Kidney glomerular epithelial cell (primary cell): ENCODE results near the gene TMCC2.
A peak's percentile ranks its signal among the peaks of the same experiment; 100 is the strongest.

ENCODE experiments used
- DNase-seq: peaks from one replicate; lab custom pipeline; 2025; lab: John Stamatoyannopoulos, UW

The TMCC2 gene

DNA sequence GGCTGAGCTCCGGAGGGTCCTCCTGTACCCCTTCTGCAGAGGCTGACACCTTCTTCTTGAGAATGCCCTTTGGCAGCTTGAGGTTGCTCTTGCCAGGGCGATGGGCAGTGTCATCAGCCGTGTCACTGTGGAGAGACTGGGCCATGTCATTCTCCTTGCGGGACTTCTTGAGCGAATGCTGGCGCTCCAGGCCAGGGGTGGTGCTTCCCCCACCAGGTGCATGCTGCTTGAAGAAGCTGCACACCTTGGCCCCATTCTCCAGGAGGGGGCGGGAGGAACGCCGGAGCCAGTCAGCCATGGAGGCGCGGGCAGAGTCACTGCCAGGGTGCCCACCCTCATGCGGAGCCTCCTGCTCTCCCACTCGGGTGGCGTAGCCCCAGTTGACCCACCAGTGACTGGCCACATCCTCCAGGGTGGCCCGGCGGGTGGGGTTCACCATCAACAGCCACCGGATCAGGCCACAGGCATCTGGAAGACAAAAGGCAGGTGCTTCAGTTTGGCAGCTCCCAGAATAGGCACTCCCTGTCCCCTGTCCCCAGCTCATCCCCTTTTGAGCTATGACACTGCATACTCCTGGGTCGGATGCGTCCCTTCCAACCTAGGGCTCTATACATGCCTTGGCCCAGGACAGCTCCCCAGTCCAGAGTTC, 76.4 kb downstream of the TMCC2 start:
- DNase-seq = no peak

DNA sequence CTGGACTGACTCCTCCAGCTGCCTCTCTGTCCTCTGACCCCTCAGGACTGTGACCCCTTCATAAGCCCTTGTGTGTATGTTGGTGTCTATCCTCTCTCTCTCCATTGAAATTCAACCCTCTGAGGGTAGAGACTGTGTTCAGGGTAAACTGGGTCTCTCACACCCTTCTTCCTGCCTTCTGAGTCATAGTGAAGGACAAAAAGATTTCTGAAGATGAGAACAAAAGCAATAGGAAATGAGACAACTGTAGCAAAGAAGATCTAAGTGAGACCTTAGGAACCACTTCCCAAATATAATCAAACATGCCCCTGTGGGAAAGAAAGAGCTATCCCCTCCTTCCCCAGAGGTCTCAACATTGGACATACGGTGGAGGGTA, 76.9 kb downstream of the TMCC2 start:
- DNase-seq = no peak

DNA sequence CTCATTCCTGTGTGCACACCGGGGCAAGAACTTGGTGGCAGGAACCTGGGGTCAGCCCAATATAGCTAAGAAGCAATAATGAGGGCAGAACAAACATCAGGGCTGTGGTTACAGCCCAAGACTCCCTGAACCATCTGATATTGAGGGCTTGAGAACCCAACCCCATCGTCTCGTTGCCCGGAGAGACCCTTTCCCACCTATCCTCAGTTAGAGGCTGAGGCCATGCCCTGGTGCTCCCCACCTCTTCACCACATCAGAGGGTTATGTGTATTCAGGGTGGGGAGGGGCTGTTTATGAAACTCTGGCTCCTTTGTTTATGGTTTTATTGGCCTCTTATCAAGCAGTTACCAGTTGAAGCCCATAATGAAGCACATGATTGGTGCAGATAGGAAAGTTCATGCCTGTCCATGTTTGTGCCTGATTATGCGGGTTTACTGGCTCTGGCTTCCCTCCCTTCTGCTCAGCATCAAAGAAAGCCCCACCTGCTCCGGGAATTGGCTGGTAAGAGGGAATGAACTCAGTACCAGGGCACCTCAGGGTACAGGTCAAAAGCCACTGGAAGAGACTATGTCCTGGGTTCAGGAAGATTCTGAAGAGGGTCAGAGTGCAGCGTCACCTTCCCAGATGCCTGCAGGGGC, 79.3 kb downstream of the TMCC2 start:
- no peak for DNase-seq

DNA sequence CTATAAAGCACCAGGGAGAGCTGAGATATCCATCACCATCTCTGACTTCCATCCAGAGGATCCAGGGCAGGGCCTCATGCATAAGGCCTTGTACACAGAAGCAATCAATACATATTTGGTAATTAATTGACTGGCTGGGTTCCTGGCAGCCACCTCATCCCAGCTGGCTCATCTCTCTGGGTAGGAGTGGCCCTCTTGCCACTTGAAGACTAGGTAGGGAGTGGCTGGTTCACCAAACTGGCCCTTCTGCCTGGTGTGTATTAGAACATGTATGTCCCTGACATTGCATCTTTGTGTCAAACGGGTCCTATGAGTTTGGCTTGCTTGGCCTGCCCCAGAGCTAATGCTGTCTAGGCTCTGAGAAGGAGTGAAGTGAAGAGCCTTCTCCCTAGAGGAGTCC, 82.0 kb downstream of the TMCC2 start:
- no peak for DNase-seq

DNA sequence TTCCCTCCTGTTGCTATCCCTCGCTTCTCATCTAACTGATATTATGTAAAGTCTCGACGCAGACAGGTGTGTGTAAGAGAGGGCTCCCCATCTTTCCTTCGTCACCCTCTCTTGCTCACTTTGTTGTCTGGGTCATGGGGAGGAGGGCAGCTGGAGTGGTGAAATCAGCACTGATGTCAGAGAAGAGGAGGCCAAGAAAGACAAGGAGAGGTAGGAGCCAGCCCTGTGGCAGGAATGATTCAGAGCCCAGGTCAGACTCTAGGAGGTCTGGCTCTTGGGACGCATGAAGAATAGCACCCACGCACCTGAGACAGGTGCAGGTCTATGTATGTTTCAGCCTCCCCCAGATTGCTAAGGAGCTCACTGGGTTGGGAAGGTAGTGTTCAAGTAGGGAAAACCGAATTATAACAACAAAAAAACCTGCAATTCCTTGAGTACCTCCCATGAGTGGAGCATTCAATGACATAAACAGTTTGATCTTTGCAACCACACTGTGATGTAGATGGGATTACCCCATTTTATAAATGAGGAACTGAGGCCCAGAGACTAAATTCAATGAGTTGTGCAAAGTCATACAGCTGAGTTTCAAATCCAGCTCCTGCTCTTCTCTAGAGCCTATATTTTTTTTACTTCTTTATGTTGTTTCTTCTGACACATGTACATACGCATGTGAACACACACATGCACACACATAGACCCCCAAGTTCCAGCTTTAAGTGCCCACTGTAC, 83.4 kb downstream of the TMCC2 start:
- DNase-seq = no peak

DNA sequence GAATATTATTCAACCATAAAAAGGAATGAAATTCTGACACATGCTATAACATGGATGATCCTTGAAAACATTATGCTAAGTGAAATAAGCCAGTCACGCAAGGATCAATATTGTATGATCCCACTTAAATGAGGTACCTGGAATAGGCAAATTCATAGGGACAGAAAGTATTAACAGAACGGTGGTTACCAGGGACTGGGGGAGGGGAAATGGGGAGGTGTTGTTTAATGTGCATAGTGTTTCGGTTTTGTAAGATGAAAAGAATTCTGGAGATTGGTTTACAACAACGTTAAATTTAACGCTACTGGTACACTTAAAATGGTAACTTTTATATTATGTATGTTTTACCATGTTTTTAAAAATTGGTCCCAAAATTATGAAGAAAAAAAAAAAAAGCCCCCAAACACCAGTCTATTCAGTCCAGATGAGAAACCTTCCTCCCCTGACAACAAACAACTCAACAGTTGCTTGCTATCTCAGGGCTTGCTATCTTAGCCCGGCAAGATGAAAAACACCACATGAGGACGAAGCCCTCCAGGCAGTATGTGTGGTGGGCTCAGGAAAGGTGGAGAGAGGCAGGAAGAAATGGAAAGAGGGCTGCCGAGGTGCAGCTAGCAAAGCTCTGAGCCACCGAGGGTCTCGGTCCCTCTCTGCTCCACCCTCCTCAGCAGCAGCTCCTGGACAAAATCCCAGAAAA, 85.3 kb downstream of the TMCC2 start:
- no peak for DNase-seq

DNA sequence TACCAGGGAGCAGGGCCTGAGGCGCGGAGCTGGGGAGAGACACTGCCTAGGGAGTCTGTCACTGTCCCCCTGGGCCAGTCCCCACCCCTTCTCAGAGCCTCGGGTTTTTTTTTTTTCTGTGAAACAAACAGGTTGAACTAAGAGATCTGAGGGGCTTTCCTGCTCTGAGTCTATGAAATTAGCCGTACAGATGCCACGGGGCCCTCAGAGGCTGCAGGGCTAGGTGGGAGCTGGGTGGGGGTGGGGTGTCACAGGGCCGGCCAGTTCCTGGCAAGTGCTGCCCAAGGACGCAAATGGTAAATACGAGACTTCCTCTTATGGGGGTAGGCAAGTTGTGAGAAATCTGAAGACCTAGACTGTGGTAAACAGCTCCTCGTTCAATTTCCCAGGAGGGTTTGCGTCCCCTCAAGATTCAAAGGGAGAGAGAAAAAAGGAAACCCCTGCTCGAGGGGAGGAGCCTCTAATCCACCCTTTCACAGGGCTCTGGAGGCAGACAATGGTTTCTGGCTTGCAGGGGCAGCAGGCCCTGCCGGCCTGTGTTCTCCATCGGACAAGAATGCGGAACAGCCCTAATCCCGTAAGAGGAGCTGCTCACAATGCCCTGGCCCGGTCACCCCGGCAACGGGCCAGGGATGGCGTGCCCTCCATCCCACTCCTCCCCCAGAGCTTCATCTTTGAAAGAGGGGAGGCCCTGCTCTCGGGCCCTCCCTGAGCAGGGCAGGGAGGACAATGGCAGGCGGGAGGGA, 86.0 kb downstream of the TMCC2 start:
- DNase-seq = peak; percentile 60

DNA sequence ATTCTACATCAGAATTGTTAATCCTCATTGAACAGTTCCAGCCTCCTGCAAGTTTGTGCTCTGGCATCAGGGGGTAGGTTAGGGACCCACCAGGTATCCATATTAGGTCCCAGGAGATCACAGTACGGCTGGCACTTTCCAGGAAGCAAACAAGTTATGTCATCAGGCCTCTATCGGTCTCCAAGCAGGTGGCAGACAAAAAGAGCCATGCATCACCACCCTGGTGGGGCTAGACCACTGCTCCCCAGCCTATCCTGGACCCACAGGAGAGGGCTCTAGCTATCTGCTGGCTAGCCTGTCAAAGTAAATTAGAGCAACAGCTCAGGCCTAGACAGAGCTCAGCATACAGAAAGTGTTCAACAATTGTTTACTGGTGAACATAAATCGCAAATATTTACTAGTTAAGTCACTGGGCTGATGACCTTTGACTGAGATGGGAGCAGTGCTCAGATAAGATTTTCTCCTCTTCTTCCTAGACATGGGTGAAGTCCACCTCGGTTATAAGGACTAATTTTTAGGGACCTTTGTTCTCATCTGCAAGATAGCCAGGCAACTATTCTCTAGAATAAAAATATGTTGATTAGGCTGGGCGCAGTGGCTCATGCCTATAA, 87.4 kb downstream of the TMCC2 start:
- DNase-seq = no peak

DNA sequence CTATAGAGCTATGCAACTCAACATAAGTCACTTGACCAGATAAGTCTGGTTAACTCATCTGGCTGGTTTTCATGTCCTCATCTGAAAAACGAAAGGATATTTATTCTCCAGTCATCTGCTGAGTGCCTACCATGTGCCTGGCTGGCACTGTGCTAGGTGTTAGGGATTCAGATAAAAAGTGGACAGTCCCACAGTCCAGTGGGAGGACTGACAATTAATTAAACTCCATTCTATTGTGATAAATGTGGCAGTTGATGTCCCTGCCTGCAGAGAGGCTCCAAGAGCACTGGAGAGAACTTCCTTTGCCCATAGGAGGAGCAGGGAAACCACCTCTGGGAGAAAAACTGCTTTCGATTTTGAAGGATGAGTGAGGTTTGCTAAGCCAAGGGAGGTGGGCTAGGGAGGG, 88.4 kb downstream of the TMCC2 start:
- DNase-seq = no peak

DNA sequence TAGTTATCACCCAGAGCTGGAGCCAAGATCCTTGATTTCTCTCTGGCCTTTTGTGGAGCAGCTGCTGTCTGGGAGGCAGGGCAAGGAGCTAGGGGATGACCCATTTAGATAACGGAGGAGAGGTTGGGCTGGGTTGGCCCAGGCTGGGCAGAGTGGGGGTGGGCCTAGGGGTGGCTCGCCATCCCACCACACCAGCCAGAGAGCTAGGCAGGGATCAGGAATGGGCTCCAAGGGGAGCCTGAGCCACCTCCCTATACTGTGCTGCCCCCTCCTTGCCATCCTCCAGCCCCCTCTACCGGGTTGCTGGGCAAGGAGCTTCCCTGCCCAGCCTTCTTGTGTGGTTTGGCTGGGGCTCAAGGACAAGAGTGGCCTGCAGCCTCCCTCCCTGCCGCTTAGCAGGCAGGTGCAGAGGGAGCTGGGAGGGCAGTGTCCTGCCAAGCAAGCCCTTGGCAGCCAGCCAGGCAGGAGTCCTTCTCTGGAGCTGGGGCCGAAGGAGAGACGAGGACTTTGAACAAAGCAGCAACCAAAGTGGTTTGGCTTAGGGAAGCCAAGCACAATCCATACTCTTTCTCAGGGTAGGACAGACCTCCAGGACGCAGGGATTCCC, 89.7 kb downstream of the TMCC2 start:
- peak; percentile 44 for DNase-seq

DNA sequence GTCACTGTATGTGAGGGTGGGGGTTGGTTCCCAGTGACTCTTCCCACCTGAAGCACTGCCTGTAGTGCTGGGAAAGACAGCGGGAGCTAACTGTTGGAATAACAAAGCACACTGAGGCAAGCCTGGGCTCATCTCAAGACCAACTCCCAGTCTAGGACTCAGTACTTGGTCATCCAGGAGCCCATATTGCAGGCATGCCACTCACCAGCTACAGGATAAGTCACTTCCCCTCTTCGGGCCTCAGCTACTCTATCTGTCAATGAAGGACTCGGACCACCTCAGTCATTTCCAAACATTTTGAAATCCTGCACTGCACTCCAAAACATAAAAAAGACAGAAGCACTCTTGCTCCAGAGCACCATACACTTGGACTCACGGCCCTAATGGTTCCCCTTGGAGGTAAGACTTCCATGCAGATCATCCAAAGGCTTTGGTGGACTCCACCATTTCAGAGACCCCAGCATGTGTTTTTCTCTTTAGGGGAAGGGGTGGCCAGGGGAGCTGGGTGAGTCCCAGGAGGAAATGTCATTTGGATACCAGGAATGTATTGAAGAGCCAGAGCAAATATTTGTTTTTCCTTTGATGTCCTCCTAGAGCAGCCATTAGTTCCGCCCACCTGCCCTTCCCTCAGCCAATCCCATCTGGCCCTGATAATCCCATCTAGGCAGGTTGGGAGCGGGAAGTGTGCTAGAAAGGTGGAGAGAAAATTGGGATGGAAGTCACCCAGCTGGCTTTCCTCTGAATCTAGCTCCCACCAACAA, 90.7 kb downstream of the TMCC2 start:
- DNase-seq = peak; percentile 36

DNA sequence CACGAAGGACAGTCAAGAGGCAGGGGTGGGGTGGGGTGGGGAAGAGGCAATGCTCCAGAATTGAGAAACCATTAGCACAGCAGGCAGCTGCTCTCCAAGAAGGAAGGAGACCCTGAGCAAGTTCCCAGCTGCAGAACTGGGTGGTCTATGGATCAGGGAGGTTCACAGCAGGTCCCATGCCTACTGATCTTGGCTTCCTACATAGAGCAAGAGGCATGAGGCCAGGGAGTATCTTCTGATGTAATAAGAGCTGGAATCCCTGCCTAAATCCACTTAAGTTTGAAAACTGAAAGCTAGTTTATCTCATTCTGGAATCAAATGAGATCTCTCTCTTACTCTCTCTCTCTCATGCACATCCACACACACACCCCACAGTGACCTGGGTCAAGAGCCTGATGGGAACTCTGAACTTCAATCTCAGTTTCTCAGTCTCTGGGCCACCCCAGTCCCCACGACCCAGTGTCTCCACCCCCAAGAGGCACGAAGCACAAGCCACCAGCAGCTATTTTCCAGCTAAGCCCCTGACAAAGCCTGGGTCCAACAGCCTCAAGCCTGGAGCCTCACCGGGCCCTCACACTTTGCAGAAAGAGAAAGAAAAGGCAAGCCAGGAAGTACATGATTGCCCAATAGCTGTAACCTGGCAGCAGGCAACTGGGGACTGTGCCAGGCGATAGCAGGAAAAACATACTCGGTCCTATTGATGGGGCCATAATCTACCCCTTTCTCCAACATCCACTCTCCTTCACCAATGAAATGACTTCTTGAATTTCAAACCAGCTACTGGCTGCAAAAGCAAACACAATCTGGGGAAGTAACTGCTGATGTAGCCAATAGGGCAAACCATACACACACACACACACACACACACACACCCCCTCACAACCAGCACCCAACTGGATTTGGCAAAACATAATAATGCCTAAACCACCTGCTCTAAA, 91.6 kb downstream of the TMCC2 start:
- DNase-seq = peak; percentile 48

DNA sequence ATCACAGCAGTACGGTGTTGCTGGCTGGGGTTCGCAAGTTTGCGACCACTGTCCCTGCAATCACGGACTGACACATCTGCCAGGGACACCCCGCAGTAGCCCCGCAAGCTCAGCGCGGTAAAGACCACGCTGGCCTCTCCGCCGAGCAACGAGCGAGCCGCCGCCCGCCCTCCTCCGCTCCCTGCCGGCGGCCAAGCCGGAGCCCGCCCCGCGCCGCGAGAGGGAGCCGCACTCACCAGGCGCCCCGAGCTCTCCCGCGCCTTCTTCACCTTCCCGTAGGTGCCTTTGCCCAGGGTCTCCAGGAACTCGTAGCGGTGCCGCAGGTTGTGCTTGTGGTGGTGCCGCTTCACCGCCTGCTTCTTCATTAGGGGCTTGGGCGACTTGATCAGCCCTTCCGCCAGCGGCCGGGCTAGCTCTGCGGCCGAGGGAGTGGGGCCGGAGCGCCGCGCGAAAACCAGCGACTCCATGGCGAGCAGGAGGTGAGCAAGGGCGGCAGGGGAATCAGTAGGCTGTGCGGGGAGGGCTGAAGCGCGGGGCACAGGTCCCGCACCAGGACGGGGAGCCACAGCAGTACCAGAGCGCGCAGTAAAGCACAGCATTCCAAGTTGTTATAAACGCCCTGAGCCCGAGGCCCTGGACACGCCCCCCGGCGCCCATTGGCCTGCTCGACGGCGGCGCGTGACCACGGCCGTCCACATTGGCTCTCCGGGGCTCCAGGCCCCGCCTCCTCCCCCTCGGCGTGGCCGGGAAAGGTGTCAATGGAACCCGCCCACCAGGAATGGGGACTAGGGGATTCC, 93.6 kb downstream of the TMCC2 start, which contains the start of gene NUAK2:
TSS of gene NUAK2 (minus strand) at position 584 of the 797 bp plus-strand sequence. CDS start at position 467, 117 bp downstream.
- peak; percentile 80 for DNase-seq

DNA sequence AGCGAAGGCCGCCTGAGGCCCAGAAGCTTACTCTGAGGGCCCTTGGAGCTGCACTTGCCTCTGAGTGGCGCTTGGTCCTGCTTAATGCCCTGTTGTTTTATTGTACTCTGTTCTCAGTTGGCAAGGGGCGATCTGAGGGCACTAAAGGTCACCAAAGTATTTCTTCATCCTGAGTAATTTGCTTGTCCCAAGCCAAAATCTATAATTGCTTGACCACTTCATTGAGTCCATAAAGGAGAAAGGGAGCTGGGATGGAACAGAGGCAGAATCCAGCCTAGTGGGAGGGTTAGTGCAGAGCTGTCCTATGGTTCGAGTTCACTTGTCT, 94.2 kb downstream of the TMCC2 start:
- no peak for DNase-seq
